Stimulated activated CD4-positive, alpha-beta T cell treated with anti-CD3 and anti-CD28 coated beads, Interleukin-15, amount 100 ng/mL, for 24 hours (primary cell): Measurements from ENCODE around the gene WWC1.
"Not testable (repeated sequence)": the region's sequence is repeated elsewhere in the genome, so short reads cannot be mapped to it uniquely, and the experiment has no call there.

Experiments used
- DNase-seq: peaks from one replicate; pipeline ENCODE4 v3.0.0-alpha.2; 2020

Gene WWC1

DNA sequence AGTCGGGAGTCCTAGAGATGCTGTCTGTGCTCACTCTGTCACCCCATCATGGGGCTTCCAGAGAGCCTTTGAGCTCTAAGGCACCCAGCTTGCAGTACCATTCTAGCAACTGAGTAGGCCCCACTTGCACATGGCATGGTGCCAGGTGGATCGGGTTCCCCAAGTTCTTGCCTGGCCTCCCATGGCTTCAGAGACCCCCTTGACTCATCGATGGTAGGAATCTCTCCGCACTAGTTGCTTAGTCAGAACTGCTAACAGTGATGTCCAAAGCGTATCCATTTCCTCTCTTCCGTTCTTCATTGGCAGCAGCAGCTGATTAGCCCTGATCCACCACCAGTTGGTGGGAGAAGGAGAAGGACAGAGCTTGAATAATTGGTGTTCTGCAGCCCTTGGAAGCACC is 124.5 kb downstream of the WWC1 start:
- no peak for DNase-seq

DNA sequence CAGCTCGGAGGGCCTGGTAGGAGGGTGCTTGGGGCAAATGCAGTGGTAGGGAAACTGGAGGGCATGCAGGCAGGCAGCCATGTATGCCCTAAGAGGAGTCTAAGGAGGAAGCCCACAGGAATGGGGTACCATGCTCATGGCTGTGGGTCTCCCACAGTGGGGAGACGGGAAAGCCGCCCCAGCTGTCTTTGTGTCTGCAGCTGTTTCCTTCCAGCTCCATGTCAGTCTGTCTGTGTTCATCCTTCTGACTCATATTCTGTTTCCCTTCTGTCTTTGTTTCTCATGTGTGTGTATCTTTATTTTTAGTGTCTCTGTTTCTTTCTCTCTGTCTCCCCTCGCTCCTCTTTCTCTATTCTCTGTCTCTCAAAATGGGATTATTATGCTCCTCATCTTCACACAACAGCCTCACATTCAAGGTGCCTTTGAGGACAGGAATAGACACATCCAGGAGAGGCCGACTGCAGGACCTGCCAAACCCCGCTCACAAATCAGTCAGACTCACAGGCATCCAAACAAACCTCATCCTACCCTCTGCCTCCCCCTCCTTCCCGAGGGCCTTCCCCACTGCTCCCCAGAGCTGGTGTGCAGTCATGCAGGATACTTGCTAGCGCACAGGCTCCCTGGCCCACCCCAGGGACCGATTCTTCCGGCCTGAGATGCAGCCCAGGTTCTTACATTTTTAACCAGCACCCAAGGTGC is 126.4 kb downstream of the WWC1 start:
- DNase-seq, result no peak

DNA sequence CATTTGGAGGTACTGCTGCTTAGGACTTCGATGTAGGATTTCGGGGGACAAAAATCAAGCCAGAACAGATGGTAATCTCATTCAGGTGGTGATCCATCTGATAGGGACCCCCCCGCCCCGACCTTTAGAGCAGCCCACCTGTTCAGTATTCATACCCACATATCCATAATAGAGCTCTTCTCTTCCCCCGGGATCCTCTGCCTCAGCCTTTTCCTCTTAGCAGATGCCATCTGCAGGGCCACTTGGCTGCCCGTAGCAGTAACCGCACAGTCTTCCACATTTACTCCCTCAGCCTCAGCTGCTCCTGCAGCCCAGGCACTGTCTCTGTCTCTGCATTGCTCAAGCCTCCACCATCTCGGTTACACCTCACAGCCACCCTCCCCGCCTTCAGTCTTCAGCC is 129.0 kb downstream of the WWC1 start:
- DNase-seq, result no peak

DNA sequence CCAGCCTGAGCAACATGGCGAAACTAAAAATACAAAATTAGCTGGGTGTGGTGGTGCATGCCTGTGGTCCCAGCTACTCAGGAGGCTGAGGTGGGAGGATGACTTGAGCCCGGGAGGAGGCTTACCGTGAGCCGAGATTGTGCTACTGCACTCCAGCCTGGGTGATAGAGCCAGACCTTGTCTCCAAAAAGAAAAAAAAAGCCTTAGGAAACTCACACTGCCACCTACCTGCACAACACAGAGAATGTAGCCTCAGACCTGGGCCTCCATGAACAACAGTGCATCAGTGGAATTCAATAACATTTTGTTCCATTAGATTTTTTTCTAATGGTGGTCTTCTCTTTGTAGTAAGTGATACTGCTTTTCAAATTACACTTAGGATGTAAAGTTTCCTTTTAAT is 131.0 kb downstream of the WWC1 start:
- no peak for DNase-seq

DNA sequence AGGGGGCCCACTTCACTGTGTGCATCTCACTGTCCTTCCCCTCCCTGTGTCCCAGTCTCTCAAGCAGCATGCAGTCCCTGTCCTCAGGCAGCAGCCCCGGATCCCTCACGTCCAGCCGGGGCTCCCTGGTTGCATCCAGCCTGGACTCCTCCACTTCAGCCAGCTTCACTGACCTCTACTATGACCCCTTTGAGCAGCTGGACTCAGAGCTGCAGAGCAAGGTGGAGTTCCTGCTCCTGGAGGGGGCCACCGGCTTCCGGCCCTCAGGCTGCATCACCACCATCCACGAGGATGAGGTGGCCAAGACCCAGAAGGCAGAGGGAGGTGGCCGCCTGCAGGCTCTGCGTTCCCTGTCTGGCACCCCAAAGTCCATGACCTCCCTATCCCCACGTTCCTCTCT is 132.0 kb downstream of the WWC1 start:
- DNase-seq, result no peak

DNA sequence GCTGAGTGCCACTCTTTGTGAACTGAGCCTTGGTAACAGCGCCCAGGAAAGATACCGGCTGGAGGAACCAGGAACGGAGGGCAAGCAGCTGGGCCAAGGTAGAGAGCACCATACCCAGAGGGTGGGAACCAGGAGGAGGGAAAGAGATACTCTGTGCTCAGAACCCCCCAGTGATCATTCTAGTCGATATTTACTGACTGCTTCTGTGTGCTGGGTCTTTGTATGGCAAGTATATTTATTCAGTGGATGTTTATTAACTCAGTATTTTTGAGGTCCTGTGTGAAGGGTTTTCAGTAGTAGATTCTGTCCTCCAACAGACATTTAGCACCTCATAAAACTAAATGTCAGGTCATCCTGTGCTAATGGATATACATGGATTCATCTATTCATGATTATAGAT is 132.5 kb downstream of the WWC1 start:
- DNase-seq, result no peak

DNA sequence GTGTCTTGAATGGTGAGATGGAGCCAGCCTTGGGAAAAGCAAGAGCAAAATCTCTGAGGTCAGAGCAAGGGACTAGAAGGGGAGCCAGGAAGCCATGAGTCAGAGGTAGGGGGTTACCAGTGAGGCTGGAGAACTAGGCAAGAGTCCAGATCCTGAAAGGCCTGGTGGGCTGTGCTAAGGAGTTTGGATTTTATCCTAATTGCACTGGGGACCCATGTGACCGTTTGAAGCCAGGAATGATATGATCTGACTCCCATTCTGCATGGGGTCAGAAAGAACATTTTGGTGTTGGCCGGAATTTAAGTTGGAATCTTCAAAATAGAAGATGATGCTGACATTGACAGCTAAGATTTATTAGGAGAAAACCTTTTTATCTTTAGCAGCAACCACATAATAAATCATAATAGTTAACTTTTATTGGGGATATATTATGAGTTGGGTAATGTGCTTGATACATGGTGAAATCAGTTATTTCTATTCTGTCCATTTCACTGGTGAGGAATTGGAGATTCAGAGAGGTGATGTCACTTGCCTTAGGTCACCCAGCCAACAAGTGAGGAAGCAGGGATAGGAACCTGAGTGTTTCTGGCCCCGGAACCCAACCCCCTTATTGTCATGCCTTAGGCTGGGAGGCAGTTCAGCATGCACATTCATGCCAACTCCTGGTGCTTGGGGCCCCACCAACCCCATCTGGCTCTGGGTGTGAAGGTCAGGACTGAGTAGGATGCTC is 133.3 kb downstream of the WWC1 start:
- DNase-seq, result no peak

DNA sequence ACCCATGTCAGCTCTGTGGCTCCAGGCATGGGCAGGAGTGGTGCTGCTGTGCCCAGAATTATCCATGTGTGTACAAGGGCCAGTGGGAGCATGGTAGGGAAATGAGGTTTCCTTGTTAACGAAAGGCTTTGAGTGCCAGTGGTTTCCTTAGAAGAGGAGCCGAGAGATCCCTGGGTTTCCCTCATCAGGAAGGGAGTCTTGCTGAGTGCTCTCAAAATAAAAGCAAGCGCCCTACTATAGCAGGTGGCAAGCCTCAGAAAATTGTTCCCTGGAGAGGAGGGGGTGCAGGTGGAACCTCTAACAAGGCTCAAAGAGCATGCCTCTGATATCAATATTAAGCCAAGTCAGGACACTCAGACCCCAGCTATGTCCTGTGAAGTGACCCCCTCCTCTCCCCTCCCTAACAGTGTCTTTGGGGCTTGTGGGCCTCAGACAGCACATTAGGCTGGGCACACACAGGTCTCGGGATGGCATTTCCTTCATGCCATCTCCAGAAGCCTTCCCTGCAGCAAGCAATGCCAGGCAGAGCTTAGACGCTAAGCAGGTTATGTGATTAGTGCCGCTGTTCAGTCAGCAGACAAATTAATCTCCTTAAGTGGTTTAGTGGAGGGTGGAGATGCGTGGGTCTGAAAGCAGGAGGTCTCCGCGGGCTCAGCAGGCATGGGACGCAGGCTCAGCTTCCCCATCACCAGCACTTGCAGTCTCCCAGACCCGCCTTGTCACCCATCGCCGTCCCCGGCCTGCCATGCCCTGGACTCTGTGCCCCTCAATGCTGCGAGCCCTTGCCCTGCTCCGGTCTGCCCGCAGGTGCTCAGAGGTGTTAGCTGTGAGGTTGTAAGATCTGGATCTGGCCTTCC is 134.8 kb downstream of the WWC1 start:
- DNase-seq, result no peak

DNA sequence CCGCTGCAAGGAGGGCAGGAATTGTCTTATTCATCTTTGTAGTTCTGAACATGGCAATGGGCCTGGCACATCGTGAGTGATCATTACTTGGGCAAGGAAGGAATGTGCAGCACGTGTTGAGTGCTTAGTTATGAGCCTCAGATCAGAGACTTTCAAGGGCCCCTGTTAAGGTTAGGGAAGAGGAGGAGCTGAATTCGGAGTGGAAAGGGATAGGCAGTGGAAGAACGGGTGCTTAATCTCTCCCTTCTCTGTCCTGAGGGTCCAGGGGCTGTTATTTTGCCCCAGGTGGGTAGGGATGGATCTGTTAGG is 135.4 kb downstream of the WWC1 start:
- no peak for DNase-seq

DNA sequence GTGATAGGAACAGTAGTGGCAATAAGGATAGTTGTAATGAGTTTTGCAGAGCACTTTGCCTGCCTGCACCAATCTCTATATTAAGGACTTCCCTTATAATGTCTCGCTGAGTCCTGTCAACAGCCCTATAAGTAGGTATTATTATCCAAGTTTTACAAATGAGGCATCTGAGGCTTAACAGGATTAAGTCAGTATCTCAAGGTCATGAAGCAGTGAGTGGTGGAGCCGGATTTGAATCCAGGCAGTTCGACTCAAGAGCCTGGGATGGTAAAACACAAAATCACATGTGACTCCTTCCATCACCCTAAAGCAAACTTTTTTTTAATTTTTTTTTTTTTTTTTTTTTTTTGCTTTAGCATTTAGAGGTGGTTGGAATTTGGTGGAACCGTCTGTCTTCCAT is 135.8 kb downstream of the WWC1 start:
- DNase-seq, result no peak

DNA sequence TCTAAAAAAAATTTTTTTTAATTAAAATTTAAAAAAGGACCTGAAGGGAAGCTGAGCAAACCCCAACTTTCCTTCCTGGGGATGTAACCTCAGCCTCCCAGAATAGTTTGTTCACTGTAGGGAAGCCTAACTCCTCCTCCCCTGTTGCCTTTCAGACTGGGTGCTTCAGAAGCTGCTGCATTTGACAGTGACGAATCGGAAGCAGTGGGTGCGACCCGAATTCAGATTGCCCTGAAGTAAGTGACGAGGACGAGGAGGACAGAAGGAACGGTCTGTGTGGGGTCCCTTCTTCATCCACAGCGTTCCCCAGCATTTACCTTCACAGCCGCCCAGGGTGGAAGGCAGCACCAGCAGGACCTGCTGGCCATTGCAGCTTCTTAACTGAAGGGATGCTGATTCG is 137.1 kb downstream of the WWC1 start:
- no peak for DNase-seq

DNA sequence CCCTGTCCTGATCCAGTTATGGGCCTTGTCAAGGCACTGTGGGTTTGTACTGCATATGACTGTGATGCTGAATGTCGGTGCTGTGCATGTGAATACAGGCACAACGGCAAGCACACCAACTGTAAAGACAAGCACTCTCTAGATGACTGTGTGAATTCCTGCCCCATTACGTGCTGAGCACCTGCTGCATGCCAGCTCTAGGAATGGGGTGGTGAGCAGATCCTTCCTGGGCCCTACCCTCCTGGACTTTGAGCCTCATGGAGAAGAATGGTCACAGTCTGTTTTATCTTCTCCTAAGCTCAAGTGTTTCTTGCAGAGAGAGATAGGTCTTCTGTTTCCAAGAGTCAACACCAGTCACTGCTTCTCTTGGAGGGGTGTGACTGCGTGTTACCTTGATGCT is 138.9 kb downstream of the WWC1 start:
- no peak for DNase-seq

DNA sequence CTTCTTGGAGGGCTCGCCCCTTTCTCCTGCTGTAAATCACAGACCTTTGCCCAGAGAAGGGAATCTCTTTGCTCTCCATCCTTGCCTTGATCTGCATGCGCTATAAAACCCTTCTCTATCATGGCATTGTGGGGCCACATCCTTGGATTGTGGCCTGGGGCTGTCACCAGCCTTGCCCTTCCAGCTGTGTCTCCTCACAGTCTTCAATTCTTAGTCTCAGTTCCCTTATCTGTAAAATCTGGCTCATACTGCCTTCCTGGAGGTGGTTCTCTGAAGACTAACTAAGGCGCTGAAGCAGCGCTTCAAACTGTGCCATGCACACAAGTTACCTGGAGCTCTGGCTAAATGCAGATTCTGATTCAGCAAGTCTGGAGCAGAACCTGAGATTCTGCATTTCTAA is 141.5 kb downstream of the WWC1 start:
- DNase-seq, result no peak

DNA sequence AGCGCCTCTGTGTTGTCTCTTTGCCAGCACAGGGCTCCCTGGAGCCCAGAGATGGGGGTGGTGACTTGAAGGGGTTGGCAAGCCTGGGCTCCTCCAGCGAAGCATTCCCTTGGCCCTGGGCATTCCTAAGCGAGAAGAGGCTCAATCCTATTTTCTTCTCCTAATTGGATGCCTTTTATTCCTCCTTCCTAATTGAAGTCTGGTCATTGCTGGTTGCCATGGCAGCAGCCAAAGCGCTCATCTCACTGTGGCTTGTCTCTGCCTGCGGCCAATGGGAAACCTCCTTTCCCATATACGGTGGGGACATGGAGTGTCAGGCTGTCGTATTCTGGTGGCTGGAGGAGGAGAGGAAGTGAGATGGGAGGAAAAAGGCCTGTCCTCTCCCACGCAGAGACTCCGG is 142.6 kb downstream of the WWC1 start:
- DNase-seq, result no peak

DNA sequence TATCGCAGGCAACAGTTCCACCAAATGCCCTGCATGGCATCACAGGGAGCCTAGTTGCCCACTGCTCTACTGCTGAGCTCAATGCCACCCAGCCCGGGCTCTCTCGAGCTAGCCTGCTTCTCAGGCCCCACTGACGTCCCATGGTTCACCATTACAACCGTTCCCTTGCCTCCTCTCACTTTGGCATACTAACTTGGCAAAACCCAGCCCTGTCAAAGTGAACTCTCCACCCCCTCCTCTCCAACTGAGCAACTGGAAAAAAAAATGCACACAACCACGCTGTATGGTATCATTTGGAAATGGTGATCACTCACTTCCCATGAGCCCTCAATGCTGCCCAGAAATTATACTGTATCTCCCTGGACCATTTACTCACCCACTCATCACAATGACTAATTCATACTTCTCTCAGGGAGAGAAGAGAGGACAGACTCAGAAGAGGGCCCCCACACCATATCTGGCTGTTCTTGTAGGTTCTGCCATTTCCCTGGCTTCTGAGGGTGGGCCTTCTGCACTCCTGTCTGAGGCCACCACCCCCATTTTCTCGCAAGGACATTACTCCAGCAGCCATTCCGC is 143.4 kb downstream of the WWC1 start:
- no peak for DNase-seq

DNA sequence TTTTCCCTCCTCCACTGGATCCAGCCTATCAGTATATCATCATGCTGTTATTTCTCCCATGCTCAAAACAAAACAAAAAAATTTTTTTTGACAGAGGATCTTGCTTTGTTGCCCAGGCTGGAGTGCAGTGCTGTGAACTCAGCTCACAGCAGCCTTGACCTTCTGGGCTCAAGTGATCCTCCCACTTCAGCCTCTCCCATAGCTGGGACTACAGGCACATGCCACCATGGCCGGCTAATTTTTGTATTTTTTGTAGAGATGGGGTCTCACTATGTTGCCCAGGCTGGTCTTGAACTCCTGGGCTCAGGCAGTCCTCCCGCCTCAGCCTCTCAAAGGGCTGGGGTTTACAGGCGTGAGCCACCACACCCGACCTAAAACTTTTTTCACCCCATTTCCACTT is 143.9 kb downstream of the WWC1 start:
- DNase-seq, result not testable (repeated sequence)

DNA sequence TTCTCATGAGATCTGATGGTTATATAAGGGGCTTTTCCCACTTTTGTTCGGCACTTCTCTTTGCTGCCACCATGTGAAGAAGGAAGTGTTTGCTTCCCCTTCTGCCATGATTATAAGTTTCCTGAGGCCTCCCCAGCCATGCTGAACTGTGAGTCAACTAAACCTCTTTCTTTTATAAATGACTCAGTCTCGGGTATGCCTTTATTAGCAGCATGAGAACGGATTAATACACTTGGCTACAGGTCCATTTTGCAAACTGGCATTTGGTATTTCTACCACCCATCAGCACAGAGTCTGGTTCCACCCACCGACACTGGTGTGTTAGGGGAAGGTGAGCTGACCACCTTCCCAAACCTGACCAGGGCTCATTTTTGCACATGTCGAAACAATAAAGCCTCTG is 146.9 kb downstream of the WWC1 start:
- DNase-seq, result no peak

DNA sequence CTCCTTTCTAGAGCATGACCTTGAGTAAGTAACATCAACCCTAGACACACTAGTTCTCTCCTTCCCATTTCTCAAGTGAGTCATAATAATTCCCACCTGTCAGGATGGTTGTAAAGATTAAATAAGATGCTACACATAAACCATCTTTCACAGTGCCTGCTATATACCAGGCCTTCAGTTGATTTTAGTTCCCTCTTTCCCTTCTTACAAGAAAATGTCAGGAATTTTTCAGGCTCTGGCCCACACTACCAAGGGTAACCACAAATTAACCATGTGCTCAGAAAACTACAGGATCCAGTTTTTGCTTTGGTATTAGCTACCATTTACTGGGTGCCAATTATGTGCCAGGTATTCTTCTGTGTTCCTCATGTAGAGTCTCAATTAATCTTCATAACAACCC is 152.1 kb downstream of the WWC1 start:
- no peak for DNase-seq

DNA sequence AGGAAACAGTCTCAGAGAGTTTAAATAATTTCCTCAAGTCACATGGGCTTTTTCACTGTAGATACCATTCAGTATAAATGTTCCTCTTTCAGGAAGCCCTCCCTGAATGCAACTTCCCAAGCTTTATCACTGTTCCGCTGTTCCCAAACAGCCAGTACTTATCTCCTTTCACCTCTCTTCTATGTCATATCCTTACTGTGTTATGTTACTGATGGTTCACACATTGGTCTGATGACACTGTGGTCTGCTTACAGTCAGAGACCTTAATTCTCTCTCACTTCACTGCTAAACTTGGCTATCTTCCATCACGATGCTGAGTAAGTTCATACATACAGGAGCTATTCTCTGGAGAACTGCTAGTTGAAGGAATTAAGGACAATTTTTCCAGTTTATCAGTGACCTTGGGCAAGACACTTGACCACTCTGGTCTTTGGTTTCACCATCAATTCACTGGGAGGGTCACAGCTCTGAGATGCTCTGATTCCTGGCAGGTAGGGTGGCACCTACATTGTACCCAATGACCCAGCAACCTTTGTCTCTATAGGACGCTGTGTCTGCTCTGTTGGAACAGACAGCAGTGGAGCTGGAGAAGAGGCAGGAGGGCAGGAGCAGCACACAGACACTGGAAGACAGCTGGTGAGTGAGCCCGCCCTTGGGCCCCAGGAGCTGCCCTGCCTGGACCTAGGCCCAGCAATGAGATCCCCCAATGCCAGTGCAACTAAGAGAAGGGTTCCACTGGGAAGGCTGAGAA is 152.7 kb downstream of the WWC1 start:
- DNase-seq, result no peak

DNA sequence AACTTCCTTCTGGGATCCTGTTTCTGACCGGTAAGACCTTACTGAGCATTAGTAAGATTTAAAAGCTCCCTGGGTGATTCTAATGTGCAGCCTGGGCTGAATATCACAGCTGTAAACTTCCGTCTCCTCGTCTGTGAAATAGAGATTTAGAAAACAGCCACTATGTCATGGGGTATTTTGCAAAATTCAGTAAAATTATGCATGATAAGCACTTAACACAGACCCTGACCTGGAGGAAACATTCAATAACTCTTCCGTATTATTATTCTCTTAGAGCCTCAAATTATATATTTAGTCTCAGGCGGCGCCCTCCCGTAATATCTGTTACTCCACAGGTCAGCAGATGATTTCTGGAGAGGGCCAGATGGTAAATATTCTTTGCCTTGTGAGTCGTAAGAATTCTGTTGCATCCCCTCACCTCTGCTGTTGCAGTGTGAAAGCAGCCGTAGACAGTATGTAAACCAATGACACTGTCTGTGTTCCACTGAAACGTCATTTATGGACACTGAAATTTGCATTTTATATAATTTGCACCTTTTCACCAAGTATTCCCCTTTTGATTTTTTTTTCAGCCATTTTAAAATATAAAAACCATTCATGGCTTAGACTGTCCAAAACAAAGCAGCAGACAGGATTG is 155.7 kb downstream of the WWC1 start:
- no peak for DNase-seq

DNA sequence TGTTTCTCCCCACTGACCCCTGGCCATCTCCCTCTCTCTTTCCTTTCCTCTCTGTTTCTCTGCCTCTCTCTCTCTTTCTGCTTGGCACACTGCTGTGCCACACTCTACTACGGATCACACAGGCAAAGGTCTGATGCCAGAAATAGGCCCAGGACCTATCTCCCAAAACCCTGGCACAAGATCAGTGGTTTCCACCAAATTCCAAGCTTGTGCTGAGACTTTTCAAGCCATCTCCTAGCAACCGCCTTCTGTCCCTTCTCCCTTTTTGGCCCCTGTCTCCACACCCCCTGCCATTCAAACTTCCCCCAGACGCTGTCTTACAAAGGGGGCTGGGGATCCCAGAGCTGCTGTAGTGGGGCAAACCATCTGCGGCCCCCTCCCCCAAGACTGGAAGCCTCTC is 156.4 kb downstream of the WWC1 start:
- DNase-seq, result no peak

DNA sequence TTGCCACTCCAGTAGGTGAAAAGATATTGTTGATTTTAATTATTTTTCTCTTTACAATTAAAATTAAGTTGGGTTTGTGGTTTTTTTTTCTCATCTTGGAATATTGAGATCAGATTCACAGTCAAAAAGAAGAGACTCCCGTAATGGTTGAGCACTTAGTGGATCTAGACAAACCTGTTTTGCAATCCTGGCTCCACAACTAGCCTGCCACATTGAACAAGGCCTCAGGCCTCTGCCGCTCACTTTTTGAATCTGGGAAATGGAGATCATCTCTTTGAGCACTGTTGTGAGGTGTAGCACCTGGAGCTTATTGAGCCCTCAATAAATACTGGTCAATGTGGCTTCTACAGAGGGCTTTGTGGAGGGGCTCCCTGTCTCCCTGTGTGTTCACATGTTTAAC is 157.7 kb downstream of the WWC1 start:
- no peak for DNase-seq

DNA sequence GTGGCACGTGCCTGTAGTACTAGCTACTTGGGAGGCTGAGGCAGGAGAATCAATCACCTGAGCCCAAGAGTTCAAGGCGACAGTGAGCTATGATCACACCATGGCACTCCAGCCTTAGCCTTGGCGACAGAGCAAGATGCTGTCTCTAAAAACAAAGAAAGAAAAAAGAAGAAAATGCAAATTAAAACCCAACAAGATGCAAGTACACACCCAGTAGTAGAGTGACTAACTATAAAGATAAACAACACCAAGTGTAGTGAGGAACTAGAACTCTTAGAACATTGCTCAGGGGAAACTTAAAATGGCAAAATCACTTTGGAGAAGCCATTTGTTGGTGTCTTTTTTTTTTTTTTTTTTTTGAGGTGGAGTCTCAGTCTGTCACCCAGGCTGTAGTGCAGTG is 160.1 kb downstream of the WWC1 start:
- no peak for DNase-seq
